Transverse colon (tissue), 4 donors: Measurements from ENCODE around the gene HS3ST2. TPM values are rescaled to one million over a fixed set of nuclear protein-coding genes. Genes with fewer than 3 reads are reported as not detected.

Experiments
- DNase-seq: peaks from one replicate; pipeline ENCODE4 v3.0.0-alpha.2; 2019
- H3K27ac ChIP-seq, 4 donors: fragments of 200-600 bp; sonication (generic); 2 replicates each; pipeline ENCODE4 v1.5.1; 2016 to 2018; ENCODE audit warnings: inconsistent platforms in 4 of 4
- H3K27me3 ChIP-seq: fragments of 200-600 bp; sonication (generic); 2 replicates; pipeline ENCODE4 v1.5.1; 2017; ENCODE audit warnings: inconsistent platforms
- H3K36me3 ChIP-seq, 4 donors: fragments of 200-600 bp; sonication (generic); 2 replicates each; pipeline ENCODE4 v1.5.1; 2017 to 2019; ENCODE audit warnings: inconsistent platforms in 4 of 4
- H3K4me1 ChIP-seq, 4 donors: fragments of 200-600 bp; sonication (generic); 2 replicates each; pipeline ENCODE4 v1.5.1; 2017 to 2020; ENCODE audit warnings: inconsistent platforms in 4 of 4
- H3K4me3 ChIP-seq, 4 donors: fragments of 200-600 bp; sonication (generic); 1 replicate in 1 of 4; 2 replicates in 3 of 4; pipeline versions ENCODE4 v1.5.1 to v1.6.1; 2017 to 2019; ENCODE audit warnings: inconsistent platforms in 4 of 4
- H3K9me3 ChIP-seq, 2 donors: fragments of 200-600 bp; sonication (generic); 2 replicates each; pipeline ENCODE4 v1.5.1; 2017 to 2019; ENCODE audit warnings: inconsistent platforms in 2 of 2
- EP300 ChIP-seq: sonication (generic); formaldehyde crosslinking; IDR thresholded peaks from one replicate; pipeline ENCODE4 v1.6.1; 2017; ENCODE audit warnings: antibody characterized with exemption, low read depth
- POLR2A ChIP-seq: fragments of 450-650 bp; IDR thresholded peaks from one replicate; pipeline ENCODE4 v1.6.1; 2016; ENCODE audit warnings: antibody characterized with exemption, mild to moderate bottlenecking, moderate library complexity
- POLR2AphosphoS5 ChIP-seq, 3 donors: sonication (generic); formaldehyde crosslinking; IDR thresholded peaks; one replicate each; pipeline ENCODE4 v1.6.1; 2016; ENCODE audit warnings: antibody characterized with exemption in 3 of 3
- WGBS, 2 donors: methylation state at CpG; one replicate each; pipeline ENCODE4 v1.1.5; 2018; ENCODE audit warnings: low coverage in 1 of 2; 5-methylcytosine and 5-hydroxymethylcytosine counted together
- in situ Hi-C, 4 donors: fragments of 200-750 bp; cut with MboI; loops; one replicate each; pipeline versions ENCODE4 v1.15.0 to v1.15.1; 2017; ENCODE audit warnings: low sequenced_read_pairs in 3 of 4, low pct_ligation_motif_present in 1 of 4, low pct_unique_long_range_greater_than_20kb in 1 of 4
- intact Hi-C: fragments of 100-400 bp; cut with DNase I; formaldehyde crosslinking; loops from one replicate; pipeline ENCODE4 v1.15.1; 2023; ENCODE audit warnings: low total_unique reads
- total RNA-seq, 4 donors: library from RNA; depleted of rRNA; stranded (reverse); fragments of >200 nt; gene quantifications; one replicate each; pipeline ENCODE4 v1.1.0, GENCODE V29; 2016
- TF ChIP-seq, protein P1 (sequence below), 5 experiments: fragments of 200-600 bp in 3 of 5; fragments of 450-650 bp in 2 of 5; sonication (generic) in 3 of 5; IDR thresholded peaks; 1 replicate in 2 of 5; 2 replicates in 3 of 5; pipeline ENCODE4 v1.5.1; 2016 to 2017; ENCODE audit warnings: antibody characterized with exemption in 5 of 5, inconsistent platforms in 3 of 5, mild to moderate bottlenecking in 2 of 5, moderate library complexity in 1 of 5

HS3ST2 gene
- total RNA-seq, 4 donors from 2014 or later = 0.32 to 4.5 (median 2.2) TPM

DNA sequence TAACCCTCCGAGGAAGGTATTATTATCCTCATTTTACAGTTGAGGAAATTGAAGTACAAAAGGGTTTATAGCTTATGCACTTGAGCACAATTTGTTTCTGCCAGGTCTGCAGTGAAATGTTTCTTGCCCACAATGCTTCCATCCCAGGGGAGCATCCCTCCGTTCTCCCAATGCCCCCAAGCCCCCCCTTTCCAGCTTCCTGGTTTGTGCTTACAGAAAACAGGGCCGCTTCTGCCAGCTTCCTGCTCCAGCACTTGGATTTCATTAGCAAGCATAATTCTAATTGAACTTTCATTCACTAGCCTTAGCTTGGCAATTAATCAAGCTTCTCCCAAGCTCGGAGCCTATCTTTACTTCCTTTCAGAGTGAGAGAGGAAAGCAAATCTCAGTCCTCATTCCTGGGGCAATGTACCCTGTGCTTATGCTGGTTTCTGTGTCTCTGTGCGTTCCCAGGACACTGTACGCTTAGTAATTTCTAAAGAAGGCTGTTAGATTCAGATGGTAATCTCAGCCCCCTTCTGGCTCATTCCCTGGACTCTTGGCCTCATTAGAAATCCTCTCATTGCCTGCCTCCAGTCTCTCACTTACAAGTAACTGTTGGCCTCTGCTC lies 141.6 kb downstream of the HS3ST2 start:
- H3K27me3 ChIP-seq = peaks cover 9% of the 10 kb centered on the region
- H3K36me3 ChIP-seq = no peaks in the 10 kb centered on the region
- no peaks in the 10 kb centered on the region for H3K4me1 ChIP-seq
- no peaks in the 10 kb centered on the region for H3K9me3 ChIP-seq
- no peak overlapping the region for H3K27ac ChIP-seq
- intact Hi-C loops = no loop called here
- WGBS, 2 donors = 49 to 79% methylated on average over 3 to 6 of the region's 6 CpGs
- no peak for DNase-seq
- in situ Hi-C loops = loop anchor here in 1 of 4 donors (25.0 kb wide), 1 partner anchor 107 kb away; no protein-coding TSS in a partner anchor
- no peak overlapping the region for H3K4me3 ChIP-seq
- TF ChIP-seq POLR2A (no peak), EP300 (no peak), POLR2AphosphoS5 (IDR thresholded peaks at IDR 0.05) (no peak)
- TF ChIP-seq, protein P1, sequence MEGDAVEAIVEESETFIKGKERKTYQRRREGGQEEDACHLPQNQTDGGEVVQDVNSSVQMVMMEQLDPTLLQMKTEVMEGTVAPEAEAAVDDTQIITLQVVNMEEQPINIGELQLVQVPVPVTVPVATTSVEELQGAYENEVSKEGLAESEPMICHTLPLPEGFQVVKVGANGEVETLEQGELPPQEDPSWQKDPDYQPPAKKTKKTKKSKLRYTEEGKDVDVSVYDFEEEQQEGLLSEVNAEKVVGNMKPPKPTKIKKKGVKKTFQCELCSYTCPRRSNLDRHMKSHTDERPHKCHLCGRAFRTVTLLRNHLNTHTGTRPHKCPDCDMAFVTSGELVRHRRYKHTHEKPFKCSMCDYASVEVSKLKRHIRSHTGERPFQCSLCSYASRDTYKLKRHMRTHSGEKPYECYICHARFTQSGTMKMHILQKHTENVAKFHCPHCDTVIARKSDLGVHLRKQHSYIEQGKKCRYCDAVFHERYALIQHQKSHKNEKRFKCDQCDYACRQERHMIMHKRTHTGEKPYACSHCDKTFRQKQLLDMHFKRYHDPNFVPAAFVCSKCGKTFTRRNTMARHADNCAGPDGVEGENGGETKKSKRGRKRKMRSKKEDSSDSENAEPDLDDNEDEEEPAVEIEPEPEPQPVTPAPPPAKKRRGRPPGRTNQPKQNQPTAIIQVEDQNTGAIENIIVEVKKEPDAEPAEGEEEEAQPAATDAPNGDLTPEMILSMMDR (IDR thresholded peaks at IDR 0.05) = no peak

DNA sequence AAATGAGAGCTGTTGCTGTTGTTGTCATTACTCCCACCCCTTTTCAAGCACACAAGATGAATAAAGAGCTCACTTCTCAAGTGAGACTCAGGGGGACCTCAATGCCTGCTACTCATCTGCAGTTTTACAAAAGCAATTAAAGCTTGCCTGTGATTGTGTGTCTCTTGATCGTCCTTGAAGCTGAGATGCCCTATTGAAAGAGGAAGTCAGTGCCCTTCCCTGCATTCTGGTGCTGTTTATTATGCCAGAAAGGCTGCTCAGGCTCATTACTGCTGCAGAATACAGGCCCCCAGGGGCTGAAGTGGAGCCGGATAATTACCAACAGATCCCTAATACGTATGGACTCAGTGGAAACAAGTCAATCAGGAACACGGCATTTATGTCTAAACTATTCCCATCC lies 147.2 kb downstream of the HS3ST2 start:
- intact Hi-C loops = no loop called here
- Histone ChIP-seq H3K9me3 (no peaks in the 10 kb centered on the region), H3K4me1 (no peaks in the 10 kb centered on the region), H3K27me3 (peaks cover 8% of the 10 kb centered on the region), H3K4me3 (no peak overlapping the region), H3K36me3 (no peaks in the 10 kb centered on the region), H3K27ac (no peak overlapping the region)
- DNase-seq = no peak
- TF ChIP-seq, protein P1 (IDR thresholded peaks at IDR 0.05) = no peak
- TF ChIP-seq POLR2A = no peak
- TF ChIP-seq EP300 = no peak
- TF ChIP-seq POLR2AphosphoS5 (IDR thresholded peaks at IDR 0.05) = no peak
- 33% methylated on average over 4 of the region's 4 CpGs; no CpG with 5 or more reads in 1 of the 2 donors for WGBS, 2 donors
- in situ Hi-C loops = loop anchor here in 1 of 4 donors (25.0 kb wide), 1 partner anchor 101 kb away; no protein-coding TSS in a partner anchor

DNA sequence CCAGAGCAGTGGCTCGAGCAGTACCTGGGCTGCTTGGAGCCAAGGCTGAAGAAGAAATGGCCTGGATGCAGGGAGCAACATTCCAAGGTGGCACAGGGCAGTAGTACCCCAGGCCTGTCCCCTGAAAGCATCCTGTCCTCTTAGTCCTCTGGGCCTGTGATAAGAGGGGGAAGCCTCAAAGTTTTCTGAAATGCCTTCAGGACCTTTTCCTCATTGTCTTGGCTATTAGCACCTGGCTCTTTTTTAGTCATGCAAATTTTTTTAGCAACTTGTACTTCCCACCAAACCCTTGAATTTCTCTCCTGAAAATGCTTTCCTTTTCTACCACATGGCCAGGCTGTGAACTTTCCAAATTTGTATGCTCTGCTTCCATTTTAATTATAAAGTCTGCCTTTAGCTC lies 148.9 kb downstream of the HS3ST2 start:
- TF ChIP-seq POLR2A = no peak
- TF ChIP-seq EP300 = no peak
- TF ChIP-seq POLR2AphosphoS5 (IDR thresholded peaks at IDR 0.05) = no peak
- TF ChIP-seq, protein P1 (IDR thresholded peaks at IDR 0.05) = no peak
- H3K36me3 ChIP-seq = no peaks in the 10 kb centered on the region
- DNase-seq = no peak
- no peak overlapping the region for H3K4me3 ChIP-seq
- in situ Hi-C loops = loop anchor here in 1 of 4 donors (25.0 kb wide), 1 partner anchor 99 kb away; no protein-coding TSS in a partner anchor
- WGBS, 2 donors = 38% methylated on average over 1 of the region's 1 CpG; no CpG with 5 or more reads in 1 of the 2 donors
- peaks cover 8% of the 10 kb centered on the region for H3K27me3 ChIP-seq
- no peaks in the 10 kb centered on the region for H3K4me1 ChIP-seq
- H3K9me3 ChIP-seq = no peaks in the 10 kb centered on the region
- H3K27ac ChIP-seq = no peak overlapping the region
- intact Hi-C loops = no loop called here
